ENCODE measurements around the gene SULF2. TPM values are rescaled to one million over a fixed set of nuclear protein-coding genes. Genes with fewer than 3 reads are reported as not detected.

The SULF2 gene
- total and polyA plus RNA-seq, 9 of the 15 experiments (the other 6 are each of a cell fraction or from before 2014, with no cell fraction given) = 0.33 TPM; not detected in 8

GRCh38 chr20:47610247-47610944 lies 174.9 kb downstream of the SULF2 start (continued):
- no peak for TF ChIP-seq ZBTB43 (CRISPR knock-in tag; IDR thresholded peaks at IDR 0.05)
- no peak for TF ChIP-seq ZMIZ1 (IDR thresholded peaks at IDR 0.05; ENCODE audit: low read depth in 2 of 2, low read length in 2 of 2)
- no peak for TF ChIP-seq KAT7 (CRISPR knock-in tag; IDR thresholded peaks at IDR 0.05; ENCODE audit: borderline replicate concordance)
- no peak for TF ChIP-seq ZNF184 (CRISPR knock-in tag; IDR thresholded peaks at IDR 0.05)
- no peak for TF ChIP-seq TBP (optimal IDR thresholded peaks at IDR 0.05; ENCODE audit: low read depth, low read length)
- TF ChIP-seq BCOR (IDR thresholded peaks at IDR 0.05) = peak; percentile 33; the same call in 1 of the 2 replicates
- TF ChIP-seq SFPQ (IDR thresholded peaks at IDR 0.05; ENCODE audit: low read depth, low read length) = no peak
- TF ChIP-seq ATF4 (CRISPR knock-in tag; IDR thresholded peaks at IDR 0.05) = no peak
- peak; percentile 42 for TF ChIP-seq SMAD4 (CRISPR knock-in tag; conservative IDR thresholded peaks at IDR 0.05)
- TF ChIP-seq CREM (IDR thresholded peaks at IDR 0.05; ENCODE audit: low read depth) = peak; percentile 45; the same call in 1 of the 2 replicates
- 0 out of 2 replicates have a peak, but pooled peaks have one; percentile 54 for TF ChIP-seq ZBTB17 (CRISPR knock-in tag; IDR thresholded peaks at IDR 0.05)
- no peak for TF ChIP-seq ZBTB26 (CRISPR knock-in tag; IDR thresholded peaks at IDR 0.05)
- TF ChIP-seq ZNF79 (CRISPR knock-in tag; IDR thresholded peaks at IDR 0.05; ENCODE audit: low read depth) = no peak
- TF ChIP-seq JUND (IDR thresholded peaks at IDR 0.05; ENCODE audit: borderline replicate concordance, low read depth, low read length) = peak; percentile 89
- TF ChIP-seq JUND (tag; IDR thresholded peaks at IDR 0.05; ENCODE audit: borderline replicate concordance, low read depth, low read length) = peak; percentile 86
- no peak for TF ChIP-seq ATF1 (CRISPR knock-in tag; IDR thresholded peaks at IDR 0.05)
- TF ChIP-seq ATF1 (tag; IDR thresholded peaks at IDR 0.05) = 0 out of 2 replicates have a peak, but pooled peaks have one; percentile 26
- TF ChIP-seq ARID1B (IDR thresholded peaks at IDR 0.05) = peak; percentile 60
- TF ChIP-seq JUN (IDR thresholded peaks at IDR 0.05; ENCODE audit: borderline replicate concordance, low read depth, low read length) = peak; percentile 80
- TF ChIP-seq JUN (CRISPR knock-in tag; IDR thresholded peaks at IDR 0.05; ENCODE audit: borderline replicate concordance) = no peak
